Epithelial cell of proximal tubule (primary cell): ENCODE results near the gene AFAP1. TPM values are rescaled to one million over a fixed set of nuclear protein-coding genes. Genes with fewer than 3 reads are reported as not detected.

Source experiments
- DNase-seq: peaks from one replicate; pipeline ENCODE4 v3.0.0-alpha.2; 2011; ENCODE audit warnings: low read depth
- H3K4me3 ChIP-seq: 2 replicates; pipeline ENCODE4 v1.5.1; 2011; ENCODE audit warnings: low read depth, mild to moderate bottlenecking, low read length
- CTCF ChIP-seq: conservative IDR thresholded peaks from 2 replicates; pipeline ENCODE4 v1.5.1; 2012; ENCODE audit warnings: low read depth, mild to moderate bottlenecking, low read length
- total RNA-seq: library from RNA; depleted of rRNA; stranded (reverse); fragments of >200 nt; gene quantifications from 2 replicates; pipeline ENCODE4 v1.2.3, GENCODE V29; 2015

The AFAP1 gene
- total RNA-seq, 1 donor from 2014 or later = 26.2 TPM

- no peak for TF ChIP-seq CTCF
- no peak overlapping the region for H3K4me3 ChIP-seq
- DNase-seq = no peak
Observed at GRCh38 chr4:7984286-7984925, 44.7 kb upstream of the AFAP1 start.

GRCh38 chr4:7983296-7983695 is 43.6 kb upstream of the AFAP1 start:
- H3K4me3 ChIP-seq = no peak overlapping the region
- no peak for TF ChIP-seq CTCF
- DNase-seq = no peak

- DNase-seq = no peak
- no peak overlapping the region for H3K4me3 ChIP-seq
- TF ChIP-seq CTCF = no peak
Observed at GRCh38 chr4:7981738-7982394, 42.2 kb upstream of the AFAP1 start.

GRCh38 chr4:7980036-7980435 is 40.4 kb upstream of the AFAP1 start:
- DNase-seq = no peak
- H3K4me3 ChIP-seq = no peak overlapping the region
- TF ChIP-seq CTCF = no peak

- H3K4me3 ChIP-seq = no peak overlapping the region
- no peak for DNase-seq
- no peak for TF ChIP-seq CTCF
Observed at GRCh38 chr4:7979652-7979968, 39.9 kb upstream of the AFAP1 start.

- DNase-seq = no peak
- H3K4me3 ChIP-seq = no peak overlapping the region
- no peak for TF ChIP-seq CTCF
Observed at GRCh38 chr4:7978907-7979651, 39.4 kb upstream of the AFAP1 start.
